Esophagus muscularis mucosa (tissue), 4 donors: ENCODE results near the gene ZNF534.

Experiments
- CTCF ChIP-seq, 3 experiments: fragments of 200-600 bp in 2 of 3; fragments of 450-650 bp in 1 of 3; sonication (generic) in 2 of 3; IDR thresholded peaks; one replicate each; pipeline ENCODE4 v1.5.1; 2017 to 2019; ENCODE audit warnings: antibody characterized with exemption in 3 of 3, mild to moderate bottlenecking in 2 of 3, moderate library complexity in 1 of 3
- EP300 ChIP-seq: sonication (generic); formaldehyde crosslinking; IDR thresholded peaks from one replicate; pipeline ENCODE4 v1.6.1; 2017; ENCODE audit warnings: antibody characterized with exemption
- POLR2A ChIP-seq: fragments of 450-650 bp; IDR thresholded peaks from one replicate; pipeline ENCODE4 v1.6.1; 2017; ENCODE audit warnings: antibody characterized with exemption, moderate library complexity, mild to moderate bottlenecking, low read depth

- TF ChIP-seq CTCF (IDR thresholded peaks at IDR 0.05) = no peak
- TF ChIP-seq EP300 = no peak
- TF ChIP-seq POLR2A = no peak
Observed at GRCh38 chr19:52464798-52465470, 36.0 kb downstream of the ZNF534 start.
